Measurements from ENCODE around the gene HPN.

HPN gene

DNA sequence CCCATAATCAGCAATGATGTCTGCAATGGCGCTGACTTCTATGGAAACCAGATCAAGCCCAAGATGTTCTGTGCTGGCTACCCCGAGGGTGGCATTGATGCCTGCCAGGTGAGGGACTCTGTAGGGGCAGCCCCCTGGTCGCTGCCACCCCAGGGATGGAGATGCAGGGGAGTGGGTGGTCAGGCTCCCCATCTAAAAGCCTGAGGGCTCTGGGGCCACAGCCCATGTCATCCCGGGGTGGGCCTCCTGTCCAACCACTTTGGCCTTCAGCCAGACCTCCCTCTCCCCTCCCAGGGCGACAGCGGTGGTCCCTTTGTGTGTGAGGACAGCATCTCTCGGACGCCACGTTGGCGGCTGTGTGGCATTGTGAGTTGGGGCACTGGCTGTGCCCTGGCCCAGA, 24.1 kb downstream of the HPN start:
- no peak for DNase-seq

DNA sequence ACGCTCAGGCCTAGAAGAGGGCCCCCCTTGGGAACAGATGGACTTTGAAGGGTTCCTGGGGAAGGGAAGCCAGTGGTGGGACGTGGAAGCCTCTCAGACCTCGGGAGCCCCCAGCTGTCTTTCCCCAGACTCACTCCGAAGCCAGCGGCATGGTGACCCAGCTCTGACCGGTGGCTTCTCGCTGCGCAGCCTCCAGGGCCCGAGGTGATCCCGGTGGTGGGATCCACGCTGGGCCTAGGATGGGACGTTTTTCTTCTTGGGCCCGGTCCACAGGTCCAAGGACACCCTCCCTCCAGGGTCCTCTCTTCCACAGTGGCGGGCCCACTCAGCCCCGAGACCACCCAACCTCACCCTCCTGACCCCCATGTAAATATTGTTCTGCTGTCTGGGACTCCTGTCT, 24.6 kb downstream of the HPN start:
- no peak for DNase-seq

DNA sequence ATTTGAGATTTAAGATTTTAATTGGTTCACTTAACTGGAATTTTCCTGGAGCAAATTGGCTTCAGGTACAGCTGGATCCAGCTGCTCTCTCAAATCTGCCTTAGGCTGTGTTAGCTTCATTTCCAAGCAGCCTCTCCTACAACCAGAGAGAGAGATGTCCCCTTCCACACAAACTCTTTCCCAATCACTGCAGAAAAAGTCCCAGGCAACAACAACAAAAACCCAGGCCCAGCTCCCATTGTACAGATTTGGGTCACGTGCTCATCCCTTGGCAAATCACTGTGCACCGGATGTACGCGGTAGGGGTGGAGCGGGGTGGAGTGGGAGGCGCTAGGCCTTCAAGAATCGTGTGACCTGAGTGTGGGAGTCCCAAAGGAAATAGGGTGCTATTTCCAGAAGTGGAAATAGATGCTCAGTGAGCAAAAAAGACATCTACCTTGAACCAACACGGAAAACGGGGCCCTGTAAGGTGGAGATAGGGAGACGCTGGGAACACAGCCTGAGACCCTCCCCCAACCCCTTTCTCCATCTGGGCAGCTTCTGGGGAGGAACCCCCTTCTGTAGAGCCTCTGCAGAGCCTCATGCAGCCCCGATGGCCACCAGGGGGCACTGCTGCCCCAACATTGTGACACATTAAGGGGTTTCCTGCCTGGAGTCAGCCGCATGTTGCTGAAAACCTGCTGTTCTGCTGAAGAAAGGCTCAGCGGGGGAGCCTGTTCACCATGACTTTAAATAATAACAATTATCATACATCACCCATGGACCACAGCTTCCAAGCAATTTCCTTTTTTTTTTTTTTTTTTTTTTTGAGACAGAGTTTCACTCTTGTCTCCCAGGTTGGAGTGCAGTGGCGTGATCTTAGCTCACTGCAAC, 25.4 kb downstream of the HPN start:
- DNase-seq, result peak; percentile 82

DNA sequence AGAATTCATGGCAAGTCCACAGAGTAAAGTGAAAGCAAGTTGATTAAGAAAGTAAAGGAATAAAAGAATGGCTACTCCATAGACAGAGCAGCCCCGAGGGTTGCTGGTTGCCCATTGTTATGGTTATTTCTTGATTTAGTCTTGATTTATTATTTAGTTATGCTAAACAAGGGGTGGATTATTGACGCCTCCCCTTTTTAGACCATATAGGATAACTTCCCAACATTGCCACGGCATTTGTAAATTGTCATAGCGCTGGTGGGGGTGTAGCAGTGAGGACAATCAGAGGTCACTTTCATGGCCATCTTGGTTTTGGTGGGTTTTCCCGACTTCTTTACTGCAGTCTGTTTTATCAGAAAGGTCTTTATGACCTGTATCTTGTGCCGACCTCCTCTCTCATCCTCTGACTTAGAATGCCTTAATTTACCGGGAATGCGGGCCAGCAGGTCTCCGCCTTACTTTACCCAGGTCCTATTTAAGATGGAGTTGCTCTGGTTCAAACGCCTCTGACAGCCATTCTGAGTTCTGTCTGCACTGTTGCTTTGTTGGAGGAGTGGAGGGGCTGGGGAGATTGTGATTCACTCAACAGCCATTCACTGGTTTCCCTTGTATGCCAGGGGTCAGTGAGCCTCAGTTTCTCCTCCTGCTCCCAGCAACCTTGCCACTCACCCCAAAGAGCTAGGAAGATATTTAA, 27.6 kb downstream of the HPN start:
- DNase-seq, result no peak

DNA sequence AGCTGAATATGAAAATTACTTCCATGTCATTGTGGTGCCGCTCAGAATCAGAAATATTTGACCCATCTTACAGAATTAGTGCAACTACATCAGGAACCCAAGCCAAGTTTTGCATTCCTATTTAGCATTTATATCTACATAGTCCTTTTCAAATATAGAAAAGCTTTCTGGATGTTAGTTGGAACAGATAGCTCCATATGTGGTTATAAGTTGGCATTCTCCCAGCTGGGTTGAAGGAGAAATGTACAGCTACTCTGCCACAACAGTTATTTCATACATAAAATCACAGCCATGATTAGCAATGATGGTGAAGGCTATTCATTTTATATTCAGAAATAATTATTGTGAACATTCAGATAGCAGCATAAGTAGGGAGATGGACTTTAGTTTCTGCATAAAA, 28.2 kb downstream of the HPN start:
- DNase-seq, result no peak

DNA sequence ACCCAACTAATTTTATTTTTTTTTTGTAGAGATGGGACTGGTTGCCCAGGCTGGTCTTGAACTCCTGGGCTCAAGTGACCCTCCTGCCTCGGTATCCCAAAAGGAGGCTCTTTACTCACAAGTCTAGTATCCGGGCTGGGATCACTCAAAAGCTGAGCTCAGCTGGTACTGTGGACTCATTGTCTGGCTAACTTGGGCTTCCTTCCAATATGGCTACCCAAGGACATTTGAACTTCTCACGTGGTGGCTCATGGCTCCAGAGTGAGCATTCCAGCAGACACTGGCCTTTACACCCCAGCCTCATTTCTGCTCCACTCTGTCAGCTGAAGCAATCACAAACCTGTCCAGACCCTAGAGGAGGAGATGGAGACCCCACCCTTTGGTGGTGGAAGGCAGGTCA, 28.9 kb downstream of the HPN start:
- DNase-seq, result no peak

DNA sequence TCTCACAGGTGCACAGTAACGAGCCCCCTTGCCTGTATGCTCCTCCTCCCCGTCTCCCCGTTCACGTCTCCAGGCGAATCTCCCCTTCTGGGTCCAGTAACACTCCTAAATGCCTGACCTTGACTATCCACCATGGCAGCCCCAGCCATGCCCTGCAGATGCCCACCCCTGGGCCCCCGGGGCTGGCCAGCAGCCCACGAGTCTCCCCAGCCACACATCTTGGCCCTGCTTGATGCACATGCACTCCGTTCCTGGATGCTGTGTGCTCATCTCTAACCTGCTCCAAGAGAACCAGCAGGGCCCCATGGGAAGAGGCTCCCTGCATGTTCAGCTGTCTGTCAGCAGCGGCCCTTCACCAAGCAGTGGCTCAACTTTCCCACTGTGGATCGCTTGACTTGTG, 32.0 kb downstream of the HPN start:
- no peak for DNase-seq

DNA sequence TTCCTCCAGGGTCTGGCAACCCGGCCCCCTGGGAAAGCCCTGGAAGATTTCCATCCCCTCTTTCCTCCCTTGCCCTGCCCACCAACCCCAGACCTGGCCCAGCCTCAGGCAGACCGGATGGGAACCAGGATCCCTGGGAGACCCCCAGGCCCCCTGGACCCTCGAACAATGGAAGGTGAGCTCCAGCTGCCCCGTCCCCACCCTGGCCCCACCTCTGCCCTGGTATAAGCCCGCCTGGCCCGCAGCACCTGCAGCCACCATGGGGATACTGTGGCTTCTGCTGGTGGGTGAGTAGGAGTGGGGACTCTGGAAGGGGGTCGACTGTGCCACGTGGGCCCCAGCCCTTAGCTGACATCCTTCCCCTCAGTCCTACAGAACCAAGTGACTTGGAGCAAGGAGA, 32.4 kb downstream of the HPN start:
- no peak for DNase-seq

DNA sequence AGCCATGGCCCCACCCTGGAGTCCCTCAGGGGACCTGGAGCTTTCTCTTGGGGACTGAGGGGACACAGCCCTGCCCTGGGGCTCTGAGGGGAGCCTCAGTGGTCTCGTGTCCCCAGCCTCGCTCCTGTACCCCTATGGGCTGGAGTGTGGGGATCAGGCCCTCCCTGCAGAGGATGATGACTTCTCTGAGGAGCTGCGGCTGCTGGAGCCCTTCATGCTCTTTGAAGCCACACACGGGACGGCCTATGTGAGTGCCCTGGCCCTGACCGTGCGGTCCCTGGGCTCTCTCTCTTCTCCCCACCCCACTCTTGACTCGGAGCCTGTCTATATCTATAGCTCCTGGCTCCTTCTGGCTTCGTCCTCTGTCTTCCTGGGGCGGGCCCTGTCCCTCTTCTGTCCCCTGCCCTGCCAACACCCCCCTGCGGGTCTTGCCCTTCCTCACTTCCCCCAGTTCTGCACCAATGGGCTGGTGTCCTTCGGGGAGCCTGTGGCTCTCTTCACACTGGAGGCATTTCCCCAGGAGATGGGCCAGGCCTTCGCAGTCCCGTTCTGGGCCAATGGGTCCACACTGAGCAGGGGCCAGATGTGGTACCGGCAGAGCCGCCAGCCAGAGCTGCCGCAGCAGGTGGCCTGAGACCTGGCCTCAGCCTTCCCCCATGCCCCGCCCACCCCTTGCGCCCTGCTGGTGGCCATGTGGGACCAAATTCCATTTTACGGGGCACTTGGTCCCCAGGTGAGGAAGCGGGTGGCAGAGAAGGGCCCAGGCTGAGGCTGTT, 33.1 kb downstream of the HPN start:
- DNase-seq, result no peak

DNA sequence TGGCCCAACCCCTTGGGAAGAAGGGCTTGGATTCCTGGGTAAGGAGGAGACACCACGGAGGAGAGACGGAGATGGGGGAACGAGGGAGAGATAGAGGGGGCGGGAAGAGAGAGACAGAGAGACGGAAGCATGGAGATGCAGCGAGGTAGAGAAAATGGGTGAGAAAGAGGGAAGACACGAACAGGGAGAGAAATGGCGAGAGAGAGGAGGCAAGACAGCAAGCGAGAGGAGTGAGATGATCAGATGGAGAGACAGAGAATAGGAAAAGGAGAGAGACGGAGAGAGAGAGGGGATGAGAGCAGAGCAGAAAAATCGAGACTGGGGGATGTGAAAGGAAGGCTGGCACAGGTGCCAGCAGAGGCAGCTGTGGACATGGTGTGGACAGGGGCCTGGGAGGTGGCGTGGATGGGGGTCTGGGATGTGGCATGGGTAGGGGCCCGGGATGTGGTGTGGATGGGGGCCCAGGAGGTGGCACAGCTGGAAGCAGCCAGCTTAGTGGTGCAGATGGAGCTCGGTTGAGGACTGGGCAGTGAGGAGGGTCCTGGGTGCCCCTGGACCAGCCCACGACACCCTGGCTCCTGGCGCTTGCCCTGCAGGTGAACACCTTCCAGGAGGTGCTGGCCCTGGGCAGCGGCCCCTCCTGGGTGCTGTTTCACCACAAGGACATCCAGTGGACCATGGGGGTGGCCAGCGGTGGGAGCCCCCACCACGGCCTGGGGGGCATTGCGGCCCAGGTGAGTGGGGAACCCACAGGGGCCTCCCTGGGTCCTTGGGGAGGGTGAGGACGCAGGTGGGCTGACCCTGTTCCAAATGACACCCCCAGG, 33.9 kb downstream of the HPN start:
- no peak for DNase-seq

DNA sequence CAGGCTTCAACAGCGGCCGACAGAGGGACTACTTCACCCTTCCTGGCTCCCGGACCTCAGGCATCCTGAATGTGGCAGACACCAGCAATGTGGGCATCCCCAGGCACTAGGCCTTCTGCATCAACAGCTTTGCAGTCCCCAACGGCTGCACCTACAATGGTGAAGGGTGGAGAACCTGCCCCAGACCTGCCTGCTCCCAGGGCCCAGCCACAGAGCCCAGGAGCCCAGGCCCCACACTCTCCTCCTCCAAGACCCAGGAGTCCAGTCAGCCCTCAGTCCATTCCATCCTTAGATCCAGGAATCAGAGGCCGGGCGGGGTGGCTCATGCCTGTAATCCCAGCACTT, 34.5 kb downstream of the HPN start:
- no peak for DNase-seq

DNA sequence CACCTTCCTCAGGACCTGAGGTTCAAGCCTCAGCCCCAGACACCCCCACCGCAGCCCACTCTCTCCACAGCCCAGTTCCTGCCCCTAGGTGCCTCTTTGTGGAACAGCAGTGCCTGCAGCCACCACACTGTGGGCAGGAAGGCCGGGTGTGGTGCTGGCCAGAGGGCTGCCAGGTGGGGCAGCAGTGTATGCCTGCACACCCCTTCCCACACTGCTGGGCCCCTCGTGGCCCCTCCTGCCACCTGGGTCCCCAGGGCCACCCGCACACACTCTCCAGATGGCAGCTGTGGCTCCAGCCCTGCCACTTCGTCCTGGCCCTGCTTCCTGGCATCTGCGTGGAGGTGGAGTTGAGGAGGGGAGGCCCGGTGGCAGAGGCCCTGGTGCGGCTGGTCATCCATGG, 35.1 kb downstream of the HPN start:
- no peak for DNase-seq

DNA sequence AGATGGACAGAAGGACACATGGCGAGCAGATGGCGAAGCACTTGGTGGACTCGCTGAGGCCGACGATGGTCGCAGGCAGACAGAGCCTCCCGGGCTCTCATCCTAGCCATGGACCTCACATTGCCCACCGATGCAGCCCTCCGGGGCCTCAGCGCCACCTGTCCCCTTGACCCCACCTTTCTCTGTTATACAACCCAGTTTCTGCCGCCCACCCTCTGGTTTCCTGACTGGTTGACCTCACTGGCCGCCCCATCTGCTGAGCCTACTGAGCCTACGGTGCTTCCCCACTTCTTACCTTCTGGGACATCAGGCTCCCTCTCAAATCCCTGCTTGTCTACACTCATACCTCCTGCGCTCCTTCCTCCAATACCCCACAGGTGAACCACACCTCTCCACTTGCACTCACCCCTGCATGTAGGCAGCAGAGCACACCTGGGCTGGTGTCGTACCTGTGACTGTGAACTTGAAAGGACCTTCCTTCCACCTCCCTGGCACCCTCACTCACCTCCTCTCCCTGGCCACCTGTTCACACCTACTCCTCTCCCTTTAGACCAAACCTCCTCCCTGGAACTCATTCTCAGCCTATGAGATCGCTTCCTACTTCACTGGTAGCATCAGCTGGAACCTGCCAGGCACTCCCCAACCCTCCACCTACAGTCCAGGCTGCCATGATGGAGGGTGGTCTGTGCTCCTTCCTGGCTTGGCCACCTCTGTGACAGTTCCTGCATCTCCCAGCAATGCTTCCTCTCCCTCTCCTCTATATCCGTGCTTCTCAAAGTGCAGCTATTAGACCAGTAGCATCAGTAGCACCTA, 36.1 kb downstream of the HPN start:
- DNase-seq, result no peak

DNA sequence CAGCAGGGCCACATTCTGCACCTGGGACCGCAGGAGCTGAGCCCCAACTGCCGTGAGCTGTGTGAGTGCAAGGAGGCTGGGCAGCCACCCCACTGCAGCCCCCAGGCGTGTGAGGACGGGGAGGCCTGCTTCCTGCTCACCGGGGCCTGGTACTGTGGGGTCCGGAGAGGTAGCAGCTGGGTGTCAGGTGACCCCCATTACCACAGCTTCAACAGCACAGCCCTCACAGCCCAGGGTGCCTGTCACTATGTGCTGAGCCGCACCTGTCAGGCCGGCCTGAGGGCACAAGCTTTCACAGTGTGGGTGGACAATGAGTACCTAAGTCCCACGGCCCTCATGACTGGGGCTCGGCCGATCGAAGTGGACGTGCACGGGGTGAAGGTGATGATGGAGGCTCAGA, 38.3 kb downstream of the HPN start:
- DNase-seq, result no peak

DNA sequence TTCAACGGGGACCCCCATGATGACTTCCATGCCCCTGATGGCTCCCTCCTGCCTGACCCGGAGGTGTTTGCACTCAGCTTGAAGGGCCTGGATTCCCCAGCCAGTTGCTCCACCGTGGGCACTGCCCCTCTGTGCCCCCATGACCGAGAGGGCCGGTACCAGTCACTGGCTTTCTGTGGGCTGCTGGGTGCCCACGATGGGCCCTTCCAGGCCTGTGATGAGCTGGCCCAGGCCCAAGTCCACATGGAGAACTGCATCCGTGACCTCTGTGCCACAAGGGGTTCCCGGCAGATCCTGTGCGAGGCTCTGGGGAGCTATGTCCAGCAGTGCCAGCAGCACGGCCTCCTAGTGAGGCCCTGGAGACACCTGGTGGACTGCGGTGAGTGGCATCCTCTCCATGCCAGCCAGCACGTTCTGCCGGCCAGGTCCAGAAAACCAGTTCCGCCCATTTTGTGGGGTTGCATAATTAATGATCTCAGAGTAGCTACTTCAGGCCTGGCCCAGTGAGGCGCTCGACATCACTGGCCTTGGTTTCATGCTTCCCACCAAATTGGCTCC, 39.2 kb downstream of the HPN start:
- DNase-seq, result no peak

DNA sequence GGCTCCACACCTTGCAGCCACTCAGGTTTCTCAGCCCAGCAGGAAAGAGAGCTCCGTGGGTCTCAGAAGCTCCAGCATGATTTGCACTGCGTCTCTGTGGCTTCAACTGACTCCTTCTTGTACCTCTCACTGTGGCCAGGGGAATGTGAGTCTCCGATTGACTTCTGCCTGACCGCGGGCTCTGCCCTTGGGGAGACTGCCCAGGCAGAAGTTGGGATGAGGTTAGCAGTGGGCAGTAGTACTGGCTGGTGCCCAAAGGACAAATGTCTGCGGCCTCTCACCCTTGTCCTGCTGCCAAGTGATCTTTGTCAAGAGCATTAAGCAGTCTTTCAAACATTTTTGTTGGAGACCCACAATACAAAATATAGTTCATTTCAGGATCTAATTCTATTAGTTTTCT, 39.7 kb downstream of the HPN start:
- no peak for DNase-seq

DNA sequence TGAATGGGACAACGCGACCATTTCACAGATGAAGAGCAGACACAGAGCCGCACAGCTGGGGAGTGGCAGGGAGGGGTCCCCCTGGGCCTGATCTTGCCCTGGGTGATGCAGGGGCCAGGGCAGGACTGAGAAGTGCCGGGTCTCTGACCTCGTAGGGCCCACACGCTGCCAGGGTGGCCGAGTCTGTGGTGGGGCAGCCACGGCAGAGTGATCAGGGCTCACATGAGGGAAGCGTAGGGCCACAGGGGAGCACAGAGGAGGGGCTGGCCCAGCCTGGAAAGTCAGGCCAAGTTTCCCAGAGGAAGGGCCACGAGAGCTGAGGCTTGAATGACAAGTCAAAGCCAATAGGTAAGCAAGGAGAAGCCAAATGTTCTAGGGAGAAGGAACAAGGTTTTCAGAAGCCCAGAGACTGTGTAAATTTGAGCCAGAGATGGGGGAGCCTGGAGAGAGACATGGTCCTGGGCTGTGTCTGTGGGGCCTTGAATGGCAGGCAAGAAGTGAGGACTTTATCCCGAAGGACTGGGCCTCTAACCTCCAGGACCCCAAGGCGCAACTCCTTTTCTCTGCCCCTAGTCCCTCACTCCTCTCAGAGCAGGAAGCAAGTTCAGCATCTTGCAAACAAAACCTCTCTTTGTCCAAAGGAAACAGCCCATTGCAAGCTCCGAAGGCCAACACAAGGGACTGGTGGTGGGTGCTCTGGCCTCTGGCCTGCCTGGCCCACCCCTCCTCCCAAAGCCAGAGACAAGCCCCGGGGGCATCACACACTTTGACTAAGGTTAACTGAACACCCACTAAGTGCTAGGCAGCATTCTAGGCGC, 42.4 kb downstream of the HPN start:
- no peak for DNase-seq

DNA sequence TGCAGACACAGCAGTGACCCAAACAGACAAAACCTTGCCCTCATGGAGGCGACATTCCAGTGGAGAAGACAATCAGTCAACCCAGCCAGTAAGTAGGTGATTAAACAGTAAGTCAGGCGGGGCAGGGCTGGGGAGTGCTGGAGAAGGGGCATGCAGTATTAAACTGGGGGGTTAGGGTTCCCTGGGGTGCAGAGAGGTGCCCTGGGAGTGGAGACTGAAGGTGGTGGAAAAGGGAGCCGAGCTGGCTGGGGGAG, 42.9 kb downstream of the HPN start:
- DNase-seq, result no peak

DNA sequence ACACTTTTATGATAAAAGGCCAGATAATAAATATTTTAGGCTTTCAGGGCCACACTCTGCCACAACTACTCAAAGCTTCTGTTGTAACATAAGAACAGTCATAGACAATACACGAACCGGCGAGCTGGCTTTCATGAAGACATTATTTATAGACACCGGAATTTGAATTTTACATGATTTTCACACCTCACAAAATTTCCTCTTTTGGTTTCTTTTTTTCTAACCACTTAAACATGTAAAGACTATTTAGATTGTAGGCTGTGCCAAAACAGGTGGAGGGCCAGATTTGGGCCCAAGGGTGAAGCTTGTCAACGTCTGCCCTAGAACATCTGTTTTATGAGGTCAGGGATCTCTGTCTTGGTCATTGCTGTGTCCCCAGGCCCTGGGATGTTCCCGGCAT, 44.4 kb downstream of the HPN start:
- DNase-seq, result no peak

DNA sequence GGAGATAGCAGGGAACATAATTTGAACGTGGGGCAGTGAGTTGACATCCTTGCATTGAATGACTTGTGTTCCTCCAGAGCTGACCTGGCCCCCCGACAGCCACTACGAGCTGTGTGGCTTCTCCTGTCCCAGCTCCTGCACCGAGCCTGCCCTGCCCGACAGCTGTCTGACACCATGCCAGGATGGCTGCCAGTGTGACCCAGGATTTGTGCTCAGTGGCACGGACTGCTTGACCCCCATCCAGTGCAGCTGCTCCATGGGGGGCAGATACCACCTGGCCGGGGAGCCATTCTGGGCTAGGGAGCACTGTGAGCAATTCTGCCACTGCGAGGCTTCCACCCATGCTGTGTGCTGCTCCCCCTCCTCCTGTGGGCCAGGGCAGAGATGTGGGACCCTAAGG, 44.9 kb downstream of the HPN start:
- no peak for DNase-seq

DNA sequence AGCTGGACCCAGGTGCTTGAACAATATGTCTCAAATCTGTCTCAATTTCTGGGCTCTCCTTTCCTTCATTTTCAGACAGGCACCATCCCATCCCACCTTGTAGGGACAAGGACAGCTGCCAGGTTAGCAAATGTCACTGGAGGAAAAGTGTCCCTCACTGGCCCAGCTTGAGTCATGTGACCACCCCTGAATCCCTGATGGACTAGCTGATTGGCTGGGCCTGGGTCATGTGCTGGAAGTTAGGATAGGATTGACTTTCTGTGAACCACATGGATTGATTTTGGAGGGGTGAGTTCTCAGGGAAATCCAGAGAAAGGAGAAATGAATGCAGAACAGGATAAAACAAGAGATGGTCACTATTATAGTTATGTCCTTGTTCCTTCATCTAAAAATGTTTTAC, 45.9 kb downstream of the HPN start:
- no peak for DNase-seq

Data from inflammatory macrophage treated with lipopolysaccharide for 4 hours (primary cell).